ENCODE measurements around the gene SPEG.

DNA sequence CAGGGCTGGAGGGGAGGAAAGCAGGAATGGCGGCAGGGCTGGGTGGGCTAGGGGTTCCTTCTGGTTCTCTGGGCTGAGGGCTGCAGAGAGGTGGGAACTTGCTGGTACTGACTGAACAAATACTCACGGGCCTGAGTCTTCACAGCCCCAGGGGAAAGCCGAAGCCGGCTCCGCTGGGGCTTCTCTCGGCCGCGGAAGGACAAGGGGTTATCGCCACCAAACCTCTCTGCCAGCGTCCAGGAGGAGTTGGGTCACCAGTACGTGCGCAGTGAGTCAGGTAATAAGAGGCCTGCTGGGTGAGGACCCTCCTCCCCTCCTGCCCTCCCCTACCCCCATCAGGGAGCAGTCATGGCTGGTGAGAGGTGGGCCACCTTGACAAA is 50.5 kb downstream of the SPEG start:
- no peak for TF ChIP-seq GATA2 (IDR thresholded peaks at IDR 0.05; ENCODE audit: low read depth, low read length)
- no peak for TF ChIP-seq GATA3 (IDR thresholded peaks at IDR 0.05; ENCODE audit: low read depth, low read length)
